Adrenal gland (tissue), 12 donors: ENCODE results near the gene CD8A. TPM values are rescaled to one million over a fixed set of nuclear protein-coding genes. Genes with fewer than 3 reads are reported as not detected.

Experiments used
- DNase-seq, 7 donors: peaks; one replicate each; pipeline ENCODE4 v3.0.0-alpha.2; 2019 to 2020
- H3K27ac ChIP-seq, 5 donors: fragments of 200-600 bp; sonication (generic) in 4 of 5; 1 replicate in 3 of 5; 2 replicates in 2 of 5; pipeline versions ENCODE4 v1.5.1 to v1.8.0; 2016 to 2020; ENCODE audit warnings: mild to moderate bottlenecking in 1 of 5
- H3K27me3 ChIP-seq: fragments of 200-600 bp; 2 replicates; pipeline ENCODE4 v1.8.0; 2021
- H3K36me3 ChIP-seq, 2 donors: fragments of 200-600 bp; replicated peaks in 1 of 2; 1 replicate in 1 of 2; 2 replicates in 1 of 2; pipeline versions ENCODE4 v1.5.1 to v1.8.0; 2018 to 2022
- H3K4me1 ChIP-seq, 2 donors: fragments of 200-600 bp; replicated peaks in 1 of 2; 1 replicate in 1 of 2; 2 replicates in 1 of 2; pipeline versions ENCODE4 v1.5.1 to v1.8.0; 2018 to 2021
- H3K4me3 ChIP-seq, 4 donors: fragments of 200-600 bp; sonication (generic) in 3 of 4; one replicate each; pipeline ENCODE4 v1.5.1; 2016 to 2018
- H3K9me3 ChIP-seq, 3 donors: fragments of 200-600 bp; sonication (generic) in 1 of 3; replicated peaks in 1 of 3; 1 replicate in 2 of 3; 2 replicates in 1 of 3; pipeline versions ENCODE4 v1.5.1 to v1.8.0; 2016 to 2021
- CTCF ChIP-seq, 6 experiments: fragments of 450-650 bp in 4 of 6; fragments of 200-600 bp in 2 of 6; sonication (generic) in 1 of 6; IDR thresholded peaks; 1 replicate in 5 of 6; 2 replicates in 1 of 6; pipeline versions ENCODE4 v1.5.1 to v1.8.0; 2016 to 2021; ENCODE audit warnings: antibody characterized with exemption in 6 of 6, mild to moderate bottlenecking in 2 of 6, moderate library complexity in 1 of 6
- POLR2A ChIP-seq, 2 donors: fragments of 450-650 bp; IDR thresholded peaks; one replicate each; pipeline ENCODE4 v1.6.1; 2017; ENCODE audit warnings: antibody characterized with exemption in 2 of 2, mild to moderate bottlenecking in 2 of 2, moderate library complexity in 1 of 2
- WGBS, 4 donors: extraction: QIAGEN DNeasy Blood & Tissue Kit in 2 of 4; methylation state at CpG; one replicate each; pipeline versions ENCODE4 v1.1.5 to v1.1.7; 2013 to 2017; 5-methylcytosine and 5-hydroxymethylcytosine counted together
- intact Hi-C, 2 donors: fragments of 100-400 bp; cut with DNase I; formaldehyde crosslinking; loops; one replicate each; pipeline versions ENCODE4 v1.14.1 to v1.15.0; 2022 to 2023
- polyA plus RNA-seq, 3 donors: library from polyadenylated mRNA; stranded (reverse); fragments of 200-250 nt in 2 of 3; fragments of 350-450 nt in 1 of 3; fragmentation: Illumina TruSeq in 1 of 3; extraction: RNeasy Lipid Tissue Mini Kit (QIAGEN cat#74804) in 1 of 3; gene quantifications; one replicate each; pipeline ENCODE4 v1.2.3, GENCODE V29; 2013 to 2014
- total RNA-seq, 9 donors: library from RNA; depleted of rRNA in 4 of 9; stranded (reverse); fragments of >200 nt in 4 of 9; fragments of 120-200 nt in 1 of 9; fragmentation: NEBNext Ultra II Directional in 1 of 9; extraction: Animal tissue kit (Norgen Biotek cat#: 25700) in 1 of 9; gene quantifications; one replicate each; pipeline versions ENCODE4 v1.1.0 to v1.2.4, GENCODE V29; 2013 to 2023
- donor health status: healthy with polysubstance abuse.
- donor health status: Bipolar disorder and iron deficiency.
- donor health status: DM: yes; HTN: yes; CAD: no.
- donor health status: DM: no; HTN: no; CAD: no.
- donor health status: DM: no; HTN: no; CAD: no.
- donor health status: DM: yes; HTN: yes; CAD: no.

The CD8A gene
- total and polyA plus RNA-seq, 12 donors, result 1.1 to 4.4 (median 1.8) TPM; not detected in 1

GRCh38 chr2:86806059-86806857, 15.5 kb upstream of the CD8A start:
- 73 to 86% (median 80%) methylated on average over 18 to 21 of the region's 21 CpGs for WGBS, 4 donors
- DNase-seq, result no peak
- TF ChIP-seq CTCF (IDR thresholded peaks at IDR 0.05), result no peak
- no peak for TF ChIP-seq POLR2A (IDR thresholded peaks at IDR 0.05)
- H3K27me3 ChIP-seq, result peaks cover 29% of the 10 kb centered on the region
- no peak overlapping the region for H3K4me3 ChIP-seq
- H3K27ac ChIP-seq, result no peak overlapping the region
- H3K36me3 ChIP-seq, result no peaks in the 10 kb centered on the region
- no peaks in the 10 kb centered on the region for H3K9me3 ChIP-seq
- intact Hi-C loops, result no loop called here
- peaks cover 12 to 15% of the 10 kb centered on the region in 2 donors for H3K4me1 ChIP-seq

- TF ChIP-seq POLR2A (IDR thresholded peaks at IDR 0.05) (no peak), CTCF (IDR thresholded peaks at IDR 0.05) (no peak)
- no peaks in the 10 kb centered on the region for H3K36me3 ChIP-seq
- intact Hi-C loops, result no loop called here
- peaks cover 0 to 8% (median 0%) of the 10 kb centered on the region in 3 donors for H3K9me3 ChIP-seq
- no peak overlapping the region for H3K4me3 ChIP-seq
- no peak for DNase-seq
- H3K4me1 ChIP-seq, result no peaks in the 10 kb centered on the region
- no peak overlapping the region for H3K27ac ChIP-seq
- no peaks in the 10 kb centered on the region for H3K27me3 ChIP-seq
- 82 to 100% (median 84%) methylated on average over 2 of the region's 2 CpGs for WGBS, 4 donors
Measured at GRCh38 chr2:86800856-86801567, 10.3 kb upstream of the CD8A start.

DNA sequence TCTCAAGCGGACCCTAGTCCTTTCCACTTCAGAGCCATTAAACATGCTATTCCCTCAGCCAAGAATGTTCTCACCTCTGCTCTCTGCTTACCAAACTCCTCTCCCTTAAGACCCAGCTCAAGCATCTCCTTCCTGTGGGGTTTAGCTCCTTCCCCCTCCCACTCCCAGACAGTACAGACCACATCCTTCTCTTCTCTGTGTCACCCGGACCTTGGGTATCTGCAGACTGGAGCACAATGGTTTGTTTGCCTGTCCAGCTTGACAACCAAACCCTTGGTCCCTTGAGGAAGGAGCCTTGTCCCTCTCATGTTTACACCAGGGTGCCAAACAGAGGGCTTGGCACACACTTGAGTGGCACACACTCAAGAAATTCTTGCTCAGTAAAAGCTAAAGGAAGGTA, 4.1 kb upstream of the CD8A start:
- no peak for DNase-seq
- Histone ChIP-seq H3K27me3 (peaks cover 40% of the 10 kb centered on the region), H3K27ac (no peak overlapping the region), H3K4me1 (peaks cover 9 to 17% of the 10 kb centered on the region in 2 donors), H3K36me3 (no peaks in the 10 kb centered on the region), H3K4me3 (no peak overlapping the region), H3K9me3 (peaks cover 0 to 9% (median 0%) of the 10 kb centered on the region in 3 donors)
- no peak for TF ChIP-seq CTCF (IDR thresholded peaks at IDR 0.05)
- TF ChIP-seq POLR2A (IDR thresholded peaks at IDR 0.05), result no peak
- whole genome bisulfite sequencing, 4 donors, result 72 to 90% (median 85%) methylated on average over 2 of the region's 2 CpGs
- intact Hi-C loops, result no loop called here

GRCh38 chr2:86793752-86794151, 3.0 kb upstream of the CD8A start:
- DNase-seq, result no peak
- no peak for TF ChIP-seq CTCF (IDR thresholded peaks at IDR 0.05)
- TF ChIP-seq POLR2A (IDR thresholded peaks at IDR 0.05), result no peak
- Histone ChIP-seq H3K27ac (no peak overlapping the region), H3K4me3 (no peak overlapping the region), H3K9me3 (peaks cover 0 to 9% (median 0%) of the 10 kb centered on the region in 3 donors), H3K27me3 (peaks cover 49% of the 10 kb centered on the region), H3K36me3 (no peaks in the 10 kb centered on the region), H3K4me1 (peaks cover 17 to 28% of the 10 kb centered on the region in 2 donors)
- WGBS, 4 donors, result 72 to 90% (median 83%) methylated on average over 4 of the region's 4 CpGs
- intact Hi-C loops, result no loop called here
